Thyroid gland (tissue), 4 donors: ENCODE data around the gene IMPDH2.

Source experiments
- POLR2A ChIP-seq, 2 donors: fragments of 450-650 bp; IDR thresholded peaks; one replicate each; pipeline ENCODE4 v1.6.1; 2017; ENCODE audit warnings: antibody characterized with exemption in 2 of 2, mild to moderate bottlenecking in 2 of 2, moderate library complexity in 1 of 2
- TF ChIP-seq, protein P1 (sequence below), 6 experiments: fragments of 200-600 bp in 3 of 6; fragments of 450-650 bp in 3 of 6; sonication (generic) in 3 of 6; IDR thresholded peaks; one replicate each; pipeline ENCODE4 v1.5.1; 2016 to 2019; ENCODE audit warnings: antibody characterized with exemption in 6 of 6, mild to moderate bottlenecking in 2 of 6, inconsistent platforms in 1 of 6, moderate library complexity in 1 of 6

DNA sequence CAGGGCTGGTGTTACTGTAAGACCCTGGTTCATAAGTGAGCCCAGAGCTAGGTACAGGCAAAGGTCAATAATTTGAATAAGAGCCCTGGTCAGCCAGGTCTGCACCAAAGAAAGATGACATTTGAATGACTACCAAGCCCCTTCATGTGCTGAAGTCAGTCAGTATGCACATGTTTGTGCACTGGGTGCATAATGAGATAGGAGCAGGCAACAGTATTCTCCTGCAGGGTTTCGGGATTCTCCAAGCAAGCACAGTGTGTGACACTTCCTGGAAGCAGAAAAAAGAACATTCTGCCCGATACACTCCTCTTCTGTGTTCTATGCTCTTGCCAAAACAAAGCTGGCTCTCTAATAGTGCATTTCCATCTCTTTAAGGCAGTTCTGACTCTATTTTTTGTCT, 5.5 kb upstream of the IMPDH2 start:
- TF ChIP-seq, protein P1, sequence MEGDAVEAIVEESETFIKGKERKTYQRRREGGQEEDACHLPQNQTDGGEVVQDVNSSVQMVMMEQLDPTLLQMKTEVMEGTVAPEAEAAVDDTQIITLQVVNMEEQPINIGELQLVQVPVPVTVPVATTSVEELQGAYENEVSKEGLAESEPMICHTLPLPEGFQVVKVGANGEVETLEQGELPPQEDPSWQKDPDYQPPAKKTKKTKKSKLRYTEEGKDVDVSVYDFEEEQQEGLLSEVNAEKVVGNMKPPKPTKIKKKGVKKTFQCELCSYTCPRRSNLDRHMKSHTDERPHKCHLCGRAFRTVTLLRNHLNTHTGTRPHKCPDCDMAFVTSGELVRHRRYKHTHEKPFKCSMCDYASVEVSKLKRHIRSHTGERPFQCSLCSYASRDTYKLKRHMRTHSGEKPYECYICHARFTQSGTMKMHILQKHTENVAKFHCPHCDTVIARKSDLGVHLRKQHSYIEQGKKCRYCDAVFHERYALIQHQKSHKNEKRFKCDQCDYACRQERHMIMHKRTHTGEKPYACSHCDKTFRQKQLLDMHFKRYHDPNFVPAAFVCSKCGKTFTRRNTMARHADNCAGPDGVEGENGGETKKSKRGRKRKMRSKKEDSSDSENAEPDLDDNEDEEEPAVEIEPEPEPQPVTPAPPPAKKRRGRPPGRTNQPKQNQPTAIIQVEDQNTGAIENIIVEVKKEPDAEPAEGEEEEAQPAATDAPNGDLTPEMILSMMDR (IDR thresholded peaks at IDR 0.05), result no peak
- no peak for TF ChIP-seq POLR2A (IDR thresholded peaks at IDR 0.05)
